A549 treated with dexamethasone at 1 μM for 4 hours (cell line): ENCODE data around the gene AKAP17A. TPM values are rescaled to one million over a fixed set of nuclear protein-coding genes. Genes with fewer than 3 reads are reported as not detected.

Experiments used
- total RNA-seq: library from RNA; stranded (reverse); fragments of 200-300 nt; extraction: Qiagen RNA extraction; gene quantifications from 5 replicates; pipeline ENCODE4 v1.2.3, GENCODE V29; 2022

AKAP17A gene
- 25.5 to 40.5 TPM (median 37.7 TPM) in 5 replicates for total RNA-seq

DNA sequence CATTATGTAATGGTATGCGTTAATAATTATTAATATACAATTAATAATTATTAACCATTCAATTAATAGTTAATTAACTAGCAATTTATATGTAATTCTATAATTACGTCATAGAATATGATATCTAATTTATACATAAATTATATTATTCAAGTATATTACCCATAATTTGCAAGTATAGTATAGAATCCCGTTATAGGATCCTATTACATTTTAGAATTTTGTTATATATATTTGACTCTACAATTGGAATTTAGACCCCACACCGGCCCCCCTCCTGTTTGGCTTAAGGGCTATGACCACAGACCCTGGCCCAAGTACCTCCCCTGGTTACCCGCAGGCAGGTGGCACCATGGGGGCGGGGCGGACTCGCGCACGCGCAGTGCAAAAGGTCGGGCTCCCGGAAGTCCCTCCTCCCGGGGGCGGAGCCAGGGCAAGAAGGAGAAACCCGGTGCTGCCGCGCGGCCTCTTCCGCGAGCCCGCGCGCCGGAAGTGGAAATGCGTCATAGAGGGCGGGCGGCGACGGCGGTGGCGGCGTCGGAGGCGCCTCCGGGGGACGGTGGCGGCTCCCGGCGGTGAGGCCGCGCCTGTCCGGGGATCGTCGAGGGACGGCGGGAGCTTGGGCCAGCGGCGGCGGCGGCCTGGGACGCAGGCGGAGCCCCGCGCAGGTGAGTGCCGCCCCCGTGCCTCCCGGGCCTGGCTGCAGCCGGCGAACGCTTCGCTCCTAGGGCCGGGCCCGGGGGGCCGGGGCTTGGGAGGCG is at the start of gene AKAP17A:
Gene AKAP17A (plus strand): TSS at position 503 of the 761 bp plus-strand sequence. CDS start 1,859 bp downstream, outside the sequence.

DNA sequence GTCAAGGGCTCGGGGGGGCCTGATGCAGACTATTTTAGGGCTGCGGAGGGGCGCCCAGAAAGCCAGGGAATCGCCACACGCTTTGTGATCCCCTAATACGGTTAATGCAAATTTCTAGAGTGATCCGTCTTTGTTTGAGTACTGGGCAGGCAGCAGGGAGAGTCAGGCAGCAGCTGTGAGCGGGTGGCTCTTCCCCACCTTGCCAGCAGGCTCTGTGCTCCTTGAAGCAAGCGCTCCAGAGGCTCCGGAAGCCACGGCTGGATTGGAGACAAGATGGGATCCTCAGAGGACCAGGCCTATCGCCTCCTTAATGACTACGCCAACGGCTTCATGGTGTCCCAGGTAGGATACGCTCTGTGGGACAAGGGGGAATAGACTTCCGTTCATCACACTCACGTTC is 23.5 kb downstream of the AKAP17A start, which contains the start of gene ASMT:
Gene ASMT (plus strand): TSS at position 133 of the 400 bp plus-strand sequence. CDS start 141 bp downstream, at position 274.

Other genes starting within 250 kb of the AKAP17A start
- 410 to 487 TPM (median 451 TPM) in 5 replicates for gene SLC25A6, start 199.5 kb upstream of the AKAP17A start, total RNA-seq
- 17.7 to 19.5 TPM (median 18.5 TPM) in 5 replicates for gene ASMTL, start 138.7 kb upstream of the AKAP17A start, total RNA-seq
- gene P2RY8, start 54.4 kb upstream of the AKAP17A start, total RNA-seq = 0.05 to 0.13 TPM (median 0.05 TPM) in 3 of 5 replicates, not detected in the others
- gene ASMT, start 23.5 kb downstream of the AKAP17A start, total RNA-seq = 0.15 to 0.48 TPM (median 0.19 TPM) in 5 replicates